ENCODE measurements around the gene CCNL1.

The CCNL1 gene

DNA sequence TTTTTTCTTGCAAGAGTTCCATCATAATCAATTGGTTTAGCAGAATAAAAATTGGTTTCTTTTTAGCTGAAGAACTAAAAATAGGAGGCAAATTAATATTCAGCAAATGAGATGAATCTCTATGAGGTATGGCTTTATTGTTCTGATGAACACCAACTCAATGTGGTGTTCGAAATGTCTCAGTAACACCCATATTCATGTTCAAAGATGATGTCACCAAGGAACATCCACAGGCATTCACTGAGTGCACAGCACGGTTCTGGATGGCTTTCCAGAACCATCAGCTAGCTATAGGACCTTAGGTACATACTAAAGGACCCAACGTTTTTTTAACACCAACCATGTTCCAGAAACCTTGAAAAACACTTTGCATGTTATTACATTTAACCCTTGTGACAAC lies 42.7 kb downstream of the CCNL1 start:
- no peak overlapping the region for H3K4me3 ChIP-seq (ENCODE audit: low read length)
- no peak for TF ChIP-seq ZNF274 (IDR thresholded peaks at IDR 0.05; ENCODE audit: low read depth, low read length)

DNA sequence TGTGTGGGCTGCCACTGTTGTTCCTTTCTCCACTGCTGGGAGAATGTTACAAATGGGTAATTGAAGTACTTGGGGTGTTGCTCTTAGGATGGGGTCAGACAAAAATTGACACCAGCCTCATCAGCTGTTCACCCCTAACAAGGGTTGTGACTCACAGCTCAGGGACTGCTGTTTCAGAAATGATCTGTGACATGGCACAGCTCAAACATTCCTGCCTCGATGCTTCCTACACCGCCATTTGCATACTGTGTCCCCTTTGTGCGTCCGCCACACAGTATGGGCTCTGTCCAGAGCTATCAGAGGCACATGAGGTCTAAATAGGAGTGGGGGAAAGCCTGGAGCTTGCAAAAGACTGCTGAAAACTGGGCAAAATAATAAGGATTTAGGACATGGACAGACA lies 43.9 kb downstream of the CCNL1 start:
- TF ChIP-seq ZNF274 (IDR thresholded peaks at IDR 0.05; ENCODE audit: low read depth, low read length), result no peak
- H3K4me3 ChIP-seq (ENCODE audit: low read length), result no peak overlapping the region

DNA sequence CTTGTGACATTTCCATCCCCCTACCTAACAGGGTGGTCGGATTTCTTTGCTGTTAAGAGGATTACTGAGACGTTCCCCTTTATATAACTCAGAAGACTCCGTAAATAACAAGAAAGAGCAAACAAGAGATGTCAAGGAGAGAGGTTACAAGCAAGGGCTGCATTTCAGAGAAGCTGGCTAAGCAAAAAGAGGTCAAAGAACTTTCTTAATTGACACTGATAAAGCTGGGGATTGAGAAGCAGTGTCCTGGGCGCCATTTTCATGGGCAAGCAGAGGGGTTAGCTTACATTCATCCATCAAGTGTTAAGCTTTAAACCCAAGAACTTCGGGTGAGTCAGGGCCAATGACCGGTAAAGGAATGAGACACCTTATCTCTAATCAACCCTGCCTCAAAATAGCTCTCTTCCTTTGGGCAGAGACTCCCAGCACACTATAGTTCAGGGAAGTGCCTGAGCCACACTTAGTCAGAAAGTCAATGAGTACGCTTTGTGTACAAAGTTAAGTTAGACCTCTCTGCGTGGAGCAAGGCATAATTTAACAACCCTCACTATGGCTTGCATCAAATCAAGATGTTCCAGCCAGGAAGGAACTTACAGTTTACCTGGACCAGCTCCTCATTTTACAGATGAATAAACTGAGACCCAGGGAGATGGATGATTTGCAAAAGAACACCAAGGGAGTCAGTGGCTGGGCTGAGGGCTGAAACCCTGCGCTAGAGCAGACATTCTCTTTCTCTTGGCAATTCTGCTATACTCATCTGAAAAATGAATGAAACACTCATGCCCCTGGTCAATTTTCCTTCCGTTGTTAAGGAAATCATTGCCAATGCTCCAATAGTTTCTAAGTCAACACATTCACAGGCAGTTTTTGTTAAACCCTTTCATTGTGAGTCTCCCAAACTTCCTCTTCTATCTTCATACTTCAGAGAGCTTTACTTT lies 44.6 kb downstream of the CCNL1 start:
- no peak for TF ChIP-seq ZNF274 (IDR thresholded peaks at IDR 0.05; ENCODE audit: low read depth, low read length)
- H3K4me3 ChIP-seq (ENCODE audit: low read length), result no peak overlapping the region

DNA sequence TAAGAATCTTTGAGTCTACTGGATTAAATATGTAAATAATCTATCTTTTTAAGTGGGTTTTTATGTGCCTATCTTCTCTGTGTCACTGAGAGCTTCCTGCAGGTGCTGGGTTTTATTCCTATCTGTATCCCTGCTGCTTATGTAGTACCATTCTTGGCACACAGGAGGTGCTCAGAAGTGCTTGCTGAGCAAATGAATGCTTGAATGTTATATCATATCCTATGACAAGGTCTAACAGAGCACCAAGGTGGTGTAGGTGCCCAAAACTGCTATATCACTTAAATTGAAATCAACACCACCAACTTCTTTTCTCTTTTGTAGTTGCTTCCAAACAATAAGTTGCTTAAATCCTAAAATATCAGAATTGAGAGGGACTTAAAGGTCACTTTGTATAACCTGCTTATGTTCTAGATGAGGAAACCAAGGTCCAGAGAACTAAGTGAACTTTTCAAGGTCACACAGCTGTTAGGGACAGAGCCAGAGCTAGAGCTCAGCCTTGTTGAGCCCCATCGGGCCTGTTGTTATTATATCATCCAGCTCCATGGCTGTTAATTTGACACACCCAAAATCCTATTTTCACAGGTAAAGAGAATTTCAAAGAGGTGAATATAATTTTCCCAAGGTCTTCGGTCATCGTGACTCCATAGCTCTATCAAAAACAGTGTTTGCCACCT lies 46.0 kb downstream of the CCNL1 start:
- TF ChIP-seq ZNF274 (IDR thresholded peaks at IDR 0.05; ENCODE audit: low read depth, low read length), result no peak
- H3K4me3 ChIP-seq (ENCODE audit: low read length), result no peak overlapping the region

DNA sequence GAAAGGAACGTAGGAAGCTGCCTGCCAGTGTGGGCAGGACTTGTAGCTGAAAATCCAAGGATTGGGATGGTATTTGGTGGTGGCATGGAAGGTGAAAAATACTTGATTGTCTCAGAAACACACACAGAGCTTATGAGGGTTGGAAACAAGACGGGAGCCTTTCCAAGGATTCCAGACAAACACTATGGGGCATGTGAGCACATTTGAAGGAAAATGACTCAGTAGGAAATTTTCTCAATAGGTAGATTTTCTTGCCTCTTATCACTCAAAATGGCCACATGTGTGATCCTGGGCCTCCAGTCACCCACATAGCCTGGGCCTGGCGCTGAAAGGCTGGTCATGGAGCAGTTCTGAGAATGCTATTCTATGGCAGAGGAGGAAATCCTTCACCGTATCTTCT lies 47.4 kb downstream of the CCNL1 start:
- no peak for TF ChIP-seq ZNF274 (IDR thresholded peaks at IDR 0.05; ENCODE audit: low read depth, low read length)
- H3K4me3 ChIP-seq (ENCODE audit: low read length), result no peak overlapping the region

DNA sequence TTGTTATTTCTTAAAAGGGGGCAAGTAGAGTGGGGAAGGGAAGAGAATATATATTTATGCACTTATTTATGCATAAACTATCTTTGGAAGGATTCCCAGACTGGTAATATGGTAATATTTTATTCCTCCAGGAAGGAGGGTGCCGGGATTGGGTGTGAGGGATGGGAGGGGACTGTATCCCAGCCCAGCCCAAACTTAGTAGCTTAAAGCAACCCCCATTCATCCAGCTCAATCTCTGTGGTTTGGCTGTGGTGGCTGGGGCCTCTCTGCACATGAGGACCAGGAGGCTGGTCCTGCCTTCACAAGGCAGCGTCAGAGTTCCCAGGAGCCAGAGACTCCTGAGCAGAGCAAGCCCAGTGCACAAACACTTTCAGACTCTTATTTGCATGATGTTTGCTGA lies 48.4 kb downstream of the CCNL1 start:
- no peak overlapping the region for H3K4me3 ChIP-seq (ENCODE audit: low read length)

DNA sequence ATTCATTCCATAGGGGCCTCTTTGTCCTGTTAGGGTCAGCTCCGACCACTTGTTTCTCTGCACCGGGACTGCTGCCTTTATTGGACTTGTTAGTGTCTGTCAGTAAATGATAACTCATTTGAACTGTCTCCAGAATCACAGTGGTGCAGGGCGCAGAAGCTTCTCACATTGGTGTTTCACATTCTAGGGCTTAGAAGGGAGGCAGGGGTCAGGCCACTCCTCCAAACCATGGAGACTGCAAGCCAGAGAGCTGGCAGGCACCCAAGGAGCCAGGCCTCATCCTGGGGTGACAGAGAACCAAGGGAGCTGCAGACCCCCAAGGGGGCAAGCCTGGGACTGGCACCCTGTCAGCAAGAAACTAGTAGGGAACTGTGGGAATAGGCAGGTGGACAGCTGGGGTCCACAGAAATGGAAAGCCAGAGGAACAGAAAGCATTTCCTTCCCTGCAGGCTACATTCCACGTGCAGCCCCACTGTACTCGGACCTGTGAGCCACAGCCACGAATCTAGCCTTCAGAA lies 49.1 kb downstream of the CCNL1 start:
- no peak for TF ChIP-seq ZNF274 (IDR thresholded peaks at IDR 0.05; ENCODE audit: low read depth, low read length)
- H3K4me3 ChIP-seq (ENCODE audit: low read length), result no peak overlapping the region

More for the DNA sequence above, 48.4 kb downstream of the CCNL1 start:
- no peak for TF ChIP-seq ZNF274 (IDR thresholded peaks at IDR 0.05; ENCODE audit: low read depth, low read length)

DNA sequence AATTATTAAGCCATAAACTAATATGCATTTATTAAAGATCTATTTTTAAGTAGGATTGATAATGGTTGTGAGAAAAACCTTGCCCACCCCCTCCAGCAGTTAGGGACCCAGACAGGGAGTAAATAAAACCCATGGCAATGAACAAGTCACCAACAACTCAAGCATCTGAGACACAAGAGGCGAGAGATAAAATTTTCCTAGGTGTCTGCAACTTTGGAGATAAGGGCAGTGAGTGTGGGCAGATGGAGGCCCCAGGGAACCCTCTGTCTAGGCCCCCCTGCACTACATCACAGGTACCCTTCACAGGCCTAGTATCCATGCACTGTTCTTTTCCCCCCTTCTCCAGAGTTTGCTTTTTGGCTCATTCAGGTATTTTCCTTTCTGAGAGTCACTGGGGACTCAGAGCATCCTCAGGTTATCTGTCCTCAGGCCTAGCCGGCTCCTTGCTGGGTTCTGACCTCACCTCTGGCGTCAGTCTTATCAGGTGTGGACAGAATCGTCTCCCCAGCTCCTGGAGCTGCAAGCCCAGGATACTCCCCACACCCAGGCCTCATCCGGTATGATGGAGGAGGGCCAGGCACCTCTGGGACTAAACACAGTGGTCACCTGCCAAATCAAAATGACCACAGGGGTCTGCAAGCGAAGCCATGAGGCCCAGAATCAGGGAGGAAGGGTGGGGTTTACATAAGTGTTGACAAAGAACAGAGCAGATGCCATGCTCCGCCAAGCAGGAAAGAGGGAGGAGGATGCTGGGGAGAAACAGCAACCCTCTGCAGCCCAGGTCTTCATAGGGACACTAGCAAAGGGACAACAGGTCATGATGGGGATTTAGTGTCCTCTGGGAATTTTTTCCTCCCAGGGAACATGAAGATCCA lies 50.4 kb downstream of the CCNL1 start:
- TF ChIP-seq ZNF274 (IDR thresholded peaks at IDR 0.05; ENCODE audit: low read depth, low read length), result no peak
- H3K4me3 ChIP-seq (ENCODE audit: low read length), result no peak overlapping the region

DNA sequence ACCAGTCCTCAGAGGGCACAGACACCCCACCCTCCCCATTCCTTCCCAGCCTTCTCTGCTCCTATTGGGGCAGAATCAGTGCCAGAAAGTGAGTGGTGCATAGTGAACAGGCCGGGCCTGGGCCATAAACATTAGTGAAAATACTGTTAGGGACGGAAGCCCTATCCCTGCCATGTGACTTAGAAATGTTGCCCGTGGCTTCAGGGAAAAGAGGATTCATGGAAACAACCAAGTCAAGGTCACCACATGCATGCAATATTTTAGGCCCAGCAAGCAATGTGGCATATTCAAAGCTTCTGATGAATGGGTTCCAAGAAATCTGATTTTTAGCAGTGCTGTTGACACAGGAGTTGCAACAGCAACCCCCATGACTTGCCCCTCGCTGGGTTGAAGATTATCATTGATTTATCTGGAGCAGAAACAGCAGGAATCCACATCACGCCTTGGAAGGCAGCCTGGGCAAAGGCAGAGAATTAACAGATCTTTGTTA lies 52.3 kb downstream of the CCNL1 start:
- TF ChIP-seq ZNF274 (IDR thresholded peaks at IDR 0.05; ENCODE audit: low read depth, low read length), result no peak
- no peak overlapping the region for H3K4me3 ChIP-seq (ENCODE audit: low read length)

DNA sequence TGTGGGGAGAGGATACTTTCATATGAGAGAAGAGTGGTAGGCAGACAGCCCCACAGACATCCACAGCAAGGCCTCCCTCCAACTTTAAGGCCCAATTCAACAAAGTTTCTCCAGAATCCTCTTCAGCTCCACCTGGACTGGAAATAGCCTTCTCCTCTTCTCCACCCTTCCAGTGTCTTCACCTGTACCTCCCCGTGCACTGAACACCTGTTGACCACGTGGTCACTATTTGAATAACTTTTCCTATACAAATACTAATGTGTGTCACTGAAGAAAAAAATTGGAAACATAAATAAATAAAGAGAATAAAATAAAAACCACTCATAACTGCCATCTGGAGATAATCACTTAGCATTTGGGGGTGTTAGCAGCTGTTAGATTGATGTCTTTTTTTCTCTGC lies 52.9 kb downstream of the CCNL1 start:
- no peak overlapping the region for H3K4me3 ChIP-seq (ENCODE audit: low read length)
- TF ChIP-seq ZNF274 (IDR thresholded peaks at IDR 0.05; ENCODE audit: low read depth, low read length), result no peak

DNA sequence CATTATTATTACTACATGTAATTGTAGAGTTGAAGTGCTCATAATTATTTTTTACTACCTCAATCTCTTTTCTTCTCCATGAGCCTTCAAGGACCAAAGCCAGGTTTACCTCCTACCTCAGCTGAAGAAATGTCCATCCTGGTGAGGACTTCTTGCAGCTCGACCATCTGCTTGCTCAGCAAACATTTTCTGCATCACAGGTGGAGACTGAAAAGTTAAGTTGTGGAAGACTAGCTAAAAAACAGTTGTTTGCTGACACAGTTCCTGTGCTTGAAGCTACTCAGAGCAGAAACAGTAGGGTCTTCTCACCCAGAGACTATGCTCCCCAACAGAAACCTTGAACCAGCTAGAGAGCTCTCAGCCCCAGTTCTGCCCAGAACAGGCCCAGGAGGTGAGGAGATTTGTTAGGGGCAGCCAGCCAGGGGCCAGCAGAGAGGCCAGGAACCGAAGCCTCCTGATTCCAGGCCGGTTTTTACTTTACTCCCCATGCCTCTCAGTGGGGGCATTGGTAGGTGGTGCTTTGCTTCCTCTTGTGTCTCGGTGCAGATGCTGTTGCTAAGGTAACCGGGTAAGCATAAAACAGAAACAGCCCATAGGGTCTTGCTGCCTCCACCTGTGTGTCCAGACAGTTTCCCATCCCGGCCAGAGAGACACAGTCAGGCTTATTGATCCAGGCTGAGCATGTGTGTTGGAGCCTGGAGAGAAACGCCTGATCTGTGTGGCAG lies 54.9 kb downstream of the CCNL1 start:
- H3K4me3 ChIP-seq (ENCODE audit: low read length), result no peak overlapping the region

DNA sequence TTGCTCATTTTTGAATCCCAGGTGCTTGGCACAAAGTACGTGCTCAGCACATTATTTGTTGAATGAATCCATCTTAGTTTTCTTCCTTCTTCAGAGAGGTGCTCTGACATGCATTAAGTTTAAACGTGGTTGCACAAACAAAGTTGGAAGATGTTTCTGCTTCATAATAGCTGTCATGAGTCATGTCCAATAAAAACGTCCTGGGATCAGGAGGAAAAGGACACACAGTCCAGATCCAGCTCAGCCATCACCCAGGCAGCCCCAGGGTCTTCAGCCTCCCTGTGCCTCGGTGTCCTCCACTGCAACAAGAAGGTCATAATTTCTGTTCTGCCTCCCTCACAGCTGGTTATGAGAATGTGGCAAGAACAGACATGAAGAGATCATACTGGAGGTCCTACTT lies 55.4 kb downstream of the CCNL1 start:
- TF ChIP-seq ZNF274 (IDR thresholded peaks at IDR 0.05; ENCODE audit: low read depth, low read length), result no peak
- H3K4me3 ChIP-seq (ENCODE audit: low read length), result no peak overlapping the region

More for the DNA sequence above, 54.9 kb downstream of the CCNL1 start:
- TF ChIP-seq ZNF274 (IDR thresholded peaks at IDR 0.05; ENCODE audit: low read depth, low read length), result no peak

DNA sequence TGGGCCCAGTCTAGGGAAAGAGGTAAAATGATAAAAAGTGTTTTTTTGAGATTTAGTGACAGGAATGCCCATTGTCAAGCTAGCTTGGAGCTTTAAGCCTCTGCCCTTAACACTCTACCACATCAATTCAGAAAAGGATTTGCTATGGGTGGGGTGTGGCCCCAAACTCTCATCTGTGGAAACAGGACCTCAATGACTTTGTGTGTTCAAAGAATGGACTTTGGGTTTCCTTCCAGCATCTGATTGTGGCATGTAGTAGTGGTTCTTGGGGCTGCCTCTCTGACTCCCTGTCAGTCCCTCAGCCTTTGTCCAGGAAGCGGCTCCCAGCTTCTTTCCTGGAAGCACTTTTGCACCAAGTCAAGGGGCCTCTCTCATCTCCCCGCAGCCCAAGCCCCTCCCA lies 56.1 kb downstream of the CCNL1 start:
- H3K4me3 ChIP-seq (ENCODE audit: low read length), result no peak overlapping the region
- TF ChIP-seq ZNF274 (IDR thresholded peaks at IDR 0.05; ENCODE audit: low read depth, low read length), result no peak
